Measurements from ENCODE around the gene EIF4G1. TPM values are rescaled to one million over a fixed set of nuclear protein-coding genes. Genes with fewer than 3 reads are reported as not detected.

EIF4G1 gene
- total and polyA plus RNA-seq, 5 donors from 2014 or later, result 13.7 to 182 (median 17.3) TPM

DNA sequence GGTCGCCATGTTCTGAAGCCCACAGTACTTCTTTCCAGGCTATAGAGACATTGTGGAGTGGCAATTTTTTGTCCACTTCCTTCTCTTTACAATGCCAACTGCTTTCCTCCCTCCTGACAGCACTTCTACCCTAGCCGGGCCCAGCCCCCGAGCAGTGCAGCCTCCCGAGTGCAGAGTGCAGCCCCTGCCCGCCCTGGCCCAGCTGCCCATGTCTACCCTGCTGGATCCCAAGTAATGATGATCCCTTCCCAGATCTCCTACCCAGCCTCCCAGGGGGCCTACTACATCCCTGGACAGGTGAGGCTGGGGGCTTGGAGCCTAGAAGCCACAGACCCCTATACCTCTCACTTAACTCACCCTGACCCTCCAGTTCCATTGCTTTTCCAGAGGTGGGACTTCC is 2.8 kb downstream of the EIF4G1 start:
- peak overlapping the region; percentile 15 for H3K4me3 ChIP-seq (ENCODE audit: low read depth, low read length)
- H3K9me3 ChIP-seq (ENCODE audit: control insufficient read depth in 2 of 2, low read length in 2 of 2), result no peaks in the 10 kb centered on the region
- Mint-ChIP-seq H3K27me3 (no peaks in the 10 kb centered on the region), H3K4me1 (peaks cover 11 to 34% (median 25%) of the 10 kb centered on the region in 4 donors), H3K9me3 (no peaks in the 10 kb centered on the region), H3K27ac (peak overlapping the region; percentile 24 to 86 (median 68)), H3K4me3 (peak overlapping the region; percentile 57 to 89 (median 87)), H3K36me3 (peaks cover 30% of the 10 kb centered on the region)
- DNase-seq (no peak), ATAC-seq (ENCODE audit: low read depth in 2 of 2) (no peak)
- peaks cover 26% of the 10 kb centered on the region for H3K4me1 ChIP-seq (ENCODE audit: control insufficient read depth, insufficient read depth, low read length, poor library complexity, severe bottlenecking)
- H3K36me3 ChIP-seq (ENCODE audit: control insufficient read depth, insufficient read depth, low read length), result peaks cover 47% of the 10 kb centered on the region
- peak overlapping the region; percentile 33 for H3K27ac ChIP-seq (ENCODE audit: insufficient read depth, low read length, poor library complexity, severe bottlenecking)
- no peaks in the 10 kb centered on the region for H3K27me3 ChIP-seq (ENCODE audit: control insufficient read depth, insufficient read depth, low read length)

GRCh38 chr3:184320104-184320445 is 5.7 kb downstream of the EIF4G1 start:
- H3K27me3 Mint-ChIP-seq, result no peaks in the 10 kb centered on the region
- Histone ChIP-seq H3K4me1 (ENCODE audit: control insufficient read depth, insufficient read depth, low read length, poor library complexity, severe bottlenecking) (peaks cover 25% of the 10 kb centered on the region), H3K9me3 (ENCODE audit: control insufficient read depth in 2 of 2, low read length in 2 of 2) (no peaks in the 10 kb centered on the region), H3K27ac (ENCODE audit: insufficient read depth, low read length, poor library complexity, severe bottlenecking) (no peak overlapping the region), H3K27me3 (ENCODE audit: control insufficient read depth, insufficient read depth, low read length) (no peaks in the 10 kb centered on the region), H3K4me3 (ENCODE audit: low read depth, low read length) (no peak overlapping the region), H3K36me3 (ENCODE audit: control insufficient read depth, insufficient read depth, low read length) (peaks cover 74% of the 10 kb centered on the region)
- DNase-seq (peak in 1 of 3 donors; percentile 33), ATAC-seq (ENCODE audit: low read depth in 2 of 2) (peak in 1 of 2 donors; percentile 24)
- H3K36me3 Mint-ChIP-seq, result peaks cover 55% of the 10 kb centered on the region
- peak overlapping the region in 1 of 4 donors; percentile 48 for H3K4me3 Mint-ChIP-seq
- no peak overlapping the region for H3K27ac Mint-ChIP-seq
- H3K9me3 Mint-ChIP-seq, result no peaks in the 10 kb centered on the region
- peaks cover 11 to 32% (median 27%) of the 10 kb centered on the region in 4 donors for H3K4me1 Mint-ChIP-seq

DNA sequence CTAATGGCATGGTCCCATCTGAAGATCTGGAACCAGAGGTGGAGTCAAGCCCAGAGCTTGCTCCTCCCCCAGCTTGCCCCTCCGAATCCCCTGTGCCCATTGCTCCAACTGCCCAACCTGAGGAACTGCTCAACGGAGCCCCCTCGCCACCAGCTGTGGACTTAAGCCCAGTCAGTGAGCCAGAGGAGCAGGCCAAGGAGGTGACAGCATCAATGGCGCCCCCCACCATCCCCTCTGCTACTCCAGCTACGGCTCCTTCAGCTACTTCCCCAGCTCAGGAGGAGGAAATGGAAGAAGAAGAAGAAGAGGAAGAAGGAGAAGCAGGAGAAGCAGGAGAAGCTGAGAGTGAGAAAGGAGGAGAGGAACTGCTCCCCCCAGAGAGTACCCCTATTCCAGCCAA is 7.3 kb downstream of the EIF4G1 start:
- Mint-ChIP-seq H3K36me3 (peaks cover 61% of the 10 kb centered on the region), H3K4me3 (peak overlapping the region in 1 of 4 donors; percentile 26), H3K27ac (peak overlapping the region in 1 of 3 donors; percentile 36), H3K9me3 (no peaks in the 10 kb centered on the region), H3K27me3 (no peaks in the 10 kb centered on the region), H3K4me1 (peaks cover 11 to 24% (median 18%) of the 10 kb centered on the region in 4 donors)
- peaks cover 9% of the 10 kb centered on the region for H3K4me1 ChIP-seq (ENCODE audit: control insufficient read depth, insufficient read depth, low read length, poor library complexity, severe bottlenecking)
- H3K27me3 ChIP-seq (ENCODE audit: control insufficient read depth, insufficient read depth, low read length), result no peaks in the 10 kb centered on the region
- no peak overlapping the region for H3K27ac ChIP-seq (ENCODE audit: insufficient read depth, low read length, poor library complexity, severe bottlenecking)
- H3K4me3 ChIP-seq (ENCODE audit: low read depth, low read length), result no peak overlapping the region
- no peaks in the 10 kb centered on the region for H3K9me3 ChIP-seq (ENCODE audit: control insufficient read depth in 2 of 2, low read length in 2 of 2)
- H3K36me3 ChIP-seq (ENCODE audit: control insufficient read depth, insufficient read depth, low read length), result peaks cover 87% of the 10 kb centered on the region
- DNase-seq (no peak), ATAC-seq (ENCODE audit: low read depth in 2 of 2) (no peak)

DNA sequence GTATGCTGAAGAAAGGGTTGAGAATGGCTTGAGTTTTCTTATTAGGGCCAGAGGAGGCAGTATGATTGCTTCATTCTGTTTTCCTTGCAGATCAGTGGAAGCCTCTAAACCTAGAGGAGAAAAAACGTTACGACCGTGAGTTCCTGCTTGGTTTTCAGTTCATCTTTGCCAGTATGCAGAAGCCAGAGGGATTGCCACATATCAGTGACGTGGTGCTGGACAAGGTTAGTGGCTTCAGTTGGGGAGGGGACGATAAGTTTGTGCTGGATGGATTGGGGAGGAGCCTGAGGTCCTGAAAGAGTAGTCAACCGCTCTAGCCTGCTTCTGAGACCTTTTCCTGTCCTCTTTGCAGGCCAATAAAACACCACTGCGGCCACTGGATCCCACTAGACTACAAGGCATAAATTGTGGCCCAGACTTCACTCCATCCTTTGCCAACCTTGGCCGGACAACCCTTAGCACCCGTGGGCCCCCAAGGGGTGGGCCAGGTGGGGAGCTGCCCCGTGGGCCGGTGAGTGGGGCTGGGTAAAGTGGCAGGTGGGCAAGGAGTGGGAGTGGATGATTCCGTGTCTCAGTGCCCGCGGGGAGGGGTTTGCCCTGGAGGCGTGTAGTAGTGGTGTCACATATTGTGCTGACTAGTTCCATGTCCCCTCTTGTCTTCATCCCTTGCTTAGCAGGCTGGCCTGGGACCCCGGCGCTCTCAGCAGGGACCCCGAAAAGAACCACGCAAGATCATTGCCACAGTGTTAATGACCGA is 8.5 kb downstream of the EIF4G1 start:
- ATAC-seq (ENCODE audit: low read depth in 2 of 2) (no peak), DNase-seq (no peak)
- Histone ChIP-seq H3K4me1 (ENCODE audit: control insufficient read depth, insufficient read depth, low read length, poor library complexity, severe bottlenecking) (no peaks in the 10 kb centered on the region), H3K9me3 (ENCODE audit: control insufficient read depth in 2 of 2, low read length in 2 of 2) (no peaks in the 10 kb centered on the region), H3K27me3 (ENCODE audit: control insufficient read depth, insufficient read depth, low read length) (no peaks in the 10 kb centered on the region), H3K4me3 (ENCODE audit: low read depth, low read length) (no peak overlapping the region), H3K36me3 (ENCODE audit: control insufficient read depth, insufficient read depth, low read length) (peaks cover 87% of the 10 kb centered on the region), H3K27ac (ENCODE audit: insufficient read depth, low read length, poor library complexity, severe bottlenecking) (no peak overlapping the region)
- Mint-ChIP-seq H3K36me3 (peaks cover 60% of the 10 kb centered on the region), H3K27me3 (no peaks in the 10 kb centered on the region), H3K27ac (peak overlapping the region in 1 of 3 donors; percentile 70), H3K4me1 (peaks cover 2 to 14% (median 7%) of the 10 kb centered on the region in 4 donors), H3K4me3 (no peak overlapping the region), H3K9me3 (no peaks in the 10 kb centered on the region)

DNA sequence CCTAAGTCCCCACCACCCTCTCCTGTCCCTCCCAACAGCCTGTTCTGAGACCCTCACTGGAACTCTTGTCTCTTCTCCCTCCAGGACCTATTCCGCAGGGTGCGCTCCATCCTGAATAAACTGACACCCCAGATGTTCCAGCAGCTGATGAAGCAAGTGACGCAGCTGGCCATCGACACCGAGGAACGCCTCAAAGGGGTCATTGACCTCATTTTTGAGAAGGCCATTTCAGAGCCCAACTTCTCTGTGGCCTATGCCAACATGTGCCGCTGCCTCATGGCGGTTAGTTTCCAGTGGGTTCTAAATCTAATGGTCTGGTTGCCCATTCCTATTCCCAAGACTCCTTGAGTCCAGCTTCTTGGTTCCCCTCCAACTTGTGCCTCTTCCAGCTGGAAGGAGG is 9.3 kb downstream of the EIF4G1 start:
- Histone ChIP-seq H3K27ac (ENCODE audit: insufficient read depth, low read length, poor library complexity, severe bottlenecking) (no peak overlapping the region), H3K4me3 (ENCODE audit: low read depth, low read length) (no peak overlapping the region), H3K27me3 (ENCODE audit: control insufficient read depth, insufficient read depth, low read length) (no peaks in the 10 kb centered on the region), H3K9me3 (ENCODE audit: control insufficient read depth in 2 of 2, low read length in 2 of 2) (no peaks in the 10 kb centered on the region), H3K4me1 (ENCODE audit: control insufficient read depth, insufficient read depth, low read length, poor library complexity, severe bottlenecking) (no peaks in the 10 kb centered on the region), H3K36me3 (ENCODE audit: control insufficient read depth, insufficient read depth, low read length) (peaks cover 92% of the 10 kb centered on the region)
- H3K36me3 Mint-ChIP-seq, result peaks cover 62% of the 10 kb centered on the region
- peaks cover 0 to 11% (median 5%) of the 10 kb centered on the region in 4 donors for H3K4me1 Mint-ChIP-seq
- no peak for ATAC-seq (ENCODE audit: low read depth in 2 of 2)
- DNase-seq, result no peak
- no peaks in the 10 kb centered on the region for H3K9me3 Mint-ChIP-seq
- H3K4me3 Mint-ChIP-seq, result peak overlapping the region in 1 of 4 donors; percentile 57
- no peak overlapping the region for H3K27ac Mint-ChIP-seq
- H3K27me3 Mint-ChIP-seq, result no peaks in the 10 kb centered on the region

DNA sequence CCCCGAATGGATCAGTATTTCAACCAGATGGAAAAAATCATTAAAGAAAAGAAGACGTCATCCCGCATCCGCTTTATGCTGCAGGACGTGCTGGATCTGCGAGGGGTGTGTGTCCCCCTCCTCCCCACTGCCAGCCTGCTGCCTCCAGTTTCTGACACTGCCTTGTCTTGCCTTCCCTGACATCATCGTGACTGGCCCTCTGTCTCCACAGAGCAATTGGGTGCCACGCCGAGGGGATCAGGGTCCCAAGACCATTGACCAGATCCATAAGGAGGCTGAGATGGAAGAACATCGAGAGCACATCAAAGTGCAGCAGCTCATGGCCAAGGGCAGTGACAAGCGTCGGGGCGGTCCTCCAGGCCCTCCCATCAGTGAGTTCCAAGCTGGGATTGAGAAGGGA is 10.9 kb downstream of the EIF4G1 start:
- no peaks in the 10 kb centered on the region for H3K9me3 Mint-ChIP-seq
- ATAC-seq (ENCODE audit: low read depth in 2 of 2) (no peak), DNase-seq (no peak)
- H3K27me3 Mint-ChIP-seq, result no peaks in the 10 kb centered on the region
- peak overlapping the region in 2 of 3 donors; percentile 46 to 52 for H3K27ac Mint-ChIP-seq
- Histone ChIP-seq H3K4me3 (ENCODE audit: low read depth, low read length) (no peak overlapping the region), H3K4me1 (ENCODE audit: control insufficient read depth, insufficient read depth, low read length, poor library complexity, severe bottlenecking) (no peaks in the 10 kb centered on the region), H3K27me3 (ENCODE audit: control insufficient read depth, insufficient read depth, low read length) (no peaks in the 10 kb centered on the region), H3K9me3 (ENCODE audit: control insufficient read depth in 2 of 2, low read length in 2 of 2) (no peaks in the 10 kb centered on the region), H3K27ac (ENCODE audit: insufficient read depth, low read length, poor library complexity, severe bottlenecking) (no peak overlapping the region), H3K36me3 (ENCODE audit: control insufficient read depth, insufficient read depth, low read length) (peaks cover 95% of the 10 kb centered on the region)
- H3K4me3 Mint-ChIP-seq, result no peak overlapping the region
- peaks cover 74% of the 10 kb centered on the region for H3K36me3 Mint-ChIP-seq
- H3K4me1 Mint-ChIP-seq, result peaks cover 0 to 6% (median 2%) of the 10 kb centered on the region in 4 donors

DNA sequence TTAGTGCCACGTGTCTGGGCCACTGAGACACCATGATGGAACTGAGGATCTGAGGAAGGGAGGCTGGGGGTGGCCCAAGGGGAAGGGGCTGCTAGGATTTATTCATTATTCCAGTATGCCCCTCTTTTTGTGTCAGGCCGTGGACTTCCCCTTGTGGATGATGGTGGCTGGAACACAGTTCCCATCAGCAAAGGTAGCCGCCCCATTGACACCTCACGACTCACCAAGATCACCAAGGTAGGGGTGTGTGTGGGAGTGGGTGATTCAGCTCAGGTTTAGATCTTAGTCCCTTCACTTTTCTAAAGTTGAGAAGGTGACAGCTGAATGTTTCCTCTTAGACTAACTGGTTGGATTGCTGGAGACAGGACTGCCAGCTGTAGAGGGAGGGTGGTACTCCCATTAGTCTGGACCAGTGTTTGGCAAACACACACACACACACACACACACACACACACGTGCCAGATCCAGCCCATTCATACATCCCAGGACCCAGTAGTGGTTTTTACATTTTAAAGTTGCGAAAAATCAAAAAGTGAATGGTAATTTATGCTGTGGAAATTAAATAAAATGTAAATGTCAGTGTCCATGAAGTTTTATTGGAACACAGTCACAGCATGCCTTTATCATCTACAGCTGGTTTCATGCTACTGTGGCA is 11.4 kb downstream of the EIF4G1 start:
- H3K4me1 ChIP-seq (ENCODE audit: control insufficient read depth, insufficient read depth, low read length, poor library complexity, severe bottlenecking), result no peaks in the 10 kb centered on the region
- Mint-ChIP-seq H3K9me3 (no peaks in the 10 kb centered on the region), H3K4me3 (no peak overlapping the region), H3K36me3 (peaks cover 71% of the 10 kb centered on the region), H3K4me1 (peaks cover 0 to 5% (median under 1%) of the 10 kb centered on the region in 4 donors), H3K27ac (peak overlapping the region in 1 of 3 donors; percentile 52), H3K27me3 (no peaks in the 10 kb centered on the region)
- ATAC-seq (ENCODE audit: low read depth in 2 of 2), result no peak
- H3K27ac ChIP-seq (ENCODE audit: insufficient read depth, low read length, poor library complexity, severe bottlenecking), result no peak overlapping the region
- H3K4me3 ChIP-seq (ENCODE audit: low read depth, low read length), result no peak overlapping the region
- no peaks in the 10 kb centered on the region for H3K27me3 ChIP-seq (ENCODE audit: control insufficient read depth, insufficient read depth, low read length)
- peaks cover 94% of the 10 kb centered on the region for H3K36me3 ChIP-seq (ENCODE audit: control insufficient read depth, insufficient read depth, low read length)
- no peaks in the 10 kb centered on the region for H3K9me3 ChIP-seq (ENCODE audit: control insufficient read depth in 2 of 2, low read length in 2 of 2)
- no peak for DNase-seq
